Central memory CD8-positive, alpha-beta T cell (primary cell): ENCODE data around the gene TRIM17.
A peak's percentile ranks its signal among the peaks of the same experiment; 100 is the strongest.

Experiments used
- ATAC-seq: fragments of 150-1000 bp; cut with Tn5 transposase; replicated peaks from 2 replicates; pipeline ENCODE4 v1.10.0; 2022; ENCODE audit warnings: mild to moderate bottlenecking, moderate FRiP score, moderate number of reproducible peaks; ENCODE audit not compliant: poor library complexity, severe bottlenecking; ENCODE audit errors: extremely low read depth
- DNase-seq, 2 donors: peaks; one replicate each; pipeline ENCODE4 v3.0.0; 2021; ENCODE audit warnings: low spot score in 2 of 2
- H3K27ac Mint-ChIP-seq: one replicate; pipeline ENCODE4 v1.8.0; 2022; ENCODE audit warnings: low read depth, mild to moderate bottlenecking, moderate library complexity, mixed read lengths
- H3K27me3 Mint-ChIP-seq: one replicate; pipeline ENCODE4 v1.8.0; 2022; ENCODE audit warnings: mixed read lengths
- H3K36me3 Mint-ChIP-seq: one replicate; pipeline ENCODE4 v1.8.0; 2022; ENCODE audit warnings: mild to moderate bottlenecking, moderate library complexity, mixed read lengths; ENCODE audit not compliant: insufficient read depth
- H3K4me1 Mint-ChIP-seq: one replicate; pipeline ENCODE4 v1.8.0; 2022; ENCODE audit warnings: mixed read lengths
- H3K4me3 Mint-ChIP-seq: one replicate; pipeline ENCODE4 v1.8.0; 2022; ENCODE audit warnings: mild to moderate bottlenecking, moderate library complexity, mixed read lengths
- H3K9me3 Mint-ChIP-seq: one replicate; pipeline ENCODE4 v1.8.0; 2022; ENCODE audit warnings: mixed read lengths

Gene TRIM17

DNA sequence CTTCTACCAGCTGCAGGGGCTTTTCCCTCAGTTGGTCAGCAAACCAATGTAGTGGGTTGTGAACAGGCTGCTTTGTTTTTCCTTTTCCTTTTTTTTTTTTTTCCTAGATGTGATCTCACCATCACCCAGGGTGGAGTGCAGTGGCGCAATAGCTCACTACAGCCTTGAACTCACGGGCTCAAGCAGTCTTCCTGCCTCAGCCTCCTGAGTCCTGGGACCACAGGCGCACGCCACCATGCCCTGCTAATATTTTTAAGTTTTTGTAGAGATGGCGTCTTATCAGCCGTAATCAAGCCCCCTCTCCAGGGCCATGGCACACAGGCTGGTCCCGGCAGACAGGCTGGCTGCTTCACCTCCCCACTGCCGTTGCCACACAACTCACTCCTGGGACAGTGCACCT lies 6.6 kb downstream of the TRIM17 start:
- H3K27me3 Mint-ChIP-seq: no peaks in the 10 kb centered on the region
- peaks cover 48% of the 10 kb centered on the region for H3K4me1 Mint-ChIP-seq
- DNase-seq (no peak), ATAC-seq (no peak)
- H3K36me3 Mint-ChIP-seq: peaks cover 20% of the 10 kb centered on the region
- no peak overlapping the region for H3K4me3 Mint-ChIP-seq
- peak overlapping the region; percentile 53 for H3K27ac Mint-ChIP-seq
- H3K9me3 Mint-ChIP-seq: no peaks in the 10 kb centered on the region

DNA sequence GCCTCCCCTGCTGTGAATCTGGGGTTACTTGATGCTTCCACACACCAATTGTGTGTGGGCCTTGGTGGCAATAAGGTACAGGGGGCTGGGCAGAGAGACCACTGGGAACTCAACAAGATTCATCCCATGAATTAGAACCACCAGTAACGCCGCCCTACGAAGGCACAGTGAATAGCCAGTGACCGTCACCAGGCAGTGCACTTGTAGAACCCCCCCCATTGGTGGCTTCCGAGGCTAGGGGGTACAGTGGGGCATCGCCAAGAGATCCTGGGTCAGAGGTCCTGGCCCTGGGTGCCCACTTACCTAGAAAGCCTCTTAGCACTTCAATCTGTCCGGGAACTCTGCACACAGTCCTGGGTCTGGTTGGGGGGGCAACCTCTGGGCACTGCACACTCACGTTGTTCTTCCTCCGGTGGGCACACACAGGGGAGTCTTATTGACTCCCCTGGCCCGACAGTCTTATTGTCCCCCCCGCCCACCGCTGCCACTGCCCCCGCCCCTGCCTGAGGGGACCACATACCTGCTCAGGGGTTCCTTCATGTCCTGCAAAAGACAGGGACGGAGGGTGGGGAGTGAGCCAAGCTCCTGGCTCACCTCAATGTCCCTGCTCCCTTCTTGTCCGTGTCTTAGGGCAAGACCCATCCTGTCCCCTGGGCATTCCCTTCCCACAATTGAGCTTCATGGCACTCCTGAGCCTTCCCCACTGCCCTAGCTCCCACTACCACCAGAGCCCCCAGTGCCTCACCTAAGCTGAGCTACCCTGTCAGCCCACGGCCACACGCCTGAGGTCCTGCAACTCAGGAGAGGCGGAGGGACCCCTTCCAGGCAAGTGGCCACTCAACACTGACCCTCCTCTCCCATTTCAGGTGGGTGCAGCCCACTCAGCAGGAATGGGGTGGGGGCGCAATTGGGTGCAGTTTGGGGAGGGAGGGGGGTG lies 7.5 kb downstream of the TRIM17 start:
- Mint-ChIP-seq H3K27me3 (no peaks in the 10 kb centered on the region), H3K27ac (no peak overlapping the region), H3K4me3 (no peak overlapping the region), H3K4me1 (peaks cover 56% of the 10 kb centered on the region), H3K9me3 (no peaks in the 10 kb centered on the region), H3K36me3 (peaks cover 21% of the 10 kb centered on the region)
- ATAC-seq (no peak), DNase-seq (no peak)

GRCh38 chr1:228408041-228408868 lies 8.4 kb downstream of the TRIM17 start:
- H3K4me3 Mint-ChIP-seq: peak overlapping the region; percentile 90

GRCh38 chr1:228407106-228408040 lies 9.3 kb downstream of the TRIM17 start:
- peak; percentile 52 for ATAC-seq
- H3K4me1 Mint-ChIP-seq: peaks cover 69% of the 10 kb centered on the region
- H3K27me3 Mint-ChIP-seq: no peaks in the 10 kb centered on the region
- no peak for DNase-seq
- no peaks in the 10 kb centered on the region for H3K9me3 Mint-ChIP-seq
- H3K36me3 Mint-ChIP-seq: peaks cover 33% of the 10 kb centered on the region
- peak overlapping the region; percentile 95 for H3K27ac Mint-ChIP-seq
- peak overlapping the region; percentile 90 for H3K4me3 Mint-ChIP-seq

More at GRCh38 chr1:228408041-228408868, 8.4 kb downstream of the TRIM17 start:
- Mint-ChIP-seq H3K27ac (no peak overlapping the region), H3K9me3 (no peaks in the 10 kb centered on the region), H3K36me3 (peaks cover 26% of the 10 kb centered on the region), H3K27me3 (no peaks in the 10 kb centered on the region), H3K4me1 (peaks cover 62% of the 10 kb centered on the region)
- DNase-seq: no peak
- no peak for ATAC-seq

GRCh38 chr1:228405979-228406228 lies 10.8 kb downstream of the TRIM17 start:
- H3K4me1 Mint-ChIP-seq: peaks cover 79% of the 10 kb centered on the region
- DNase-seq (no peak), ATAC-seq (peak; percentile 8)
- H3K4me3 Mint-ChIP-seq: peak overlapping the region; percentile 90
- peaks cover 39% of the 10 kb centered on the region for H3K36me3 Mint-ChIP-seq
- H3K27ac Mint-ChIP-seq: peak overlapping the region; percentile 95
- H3K27me3 Mint-ChIP-seq: no peaks in the 10 kb centered on the region
- no peaks in the 10 kb centered on the region for H3K9me3 Mint-ChIP-seq

DNA sequence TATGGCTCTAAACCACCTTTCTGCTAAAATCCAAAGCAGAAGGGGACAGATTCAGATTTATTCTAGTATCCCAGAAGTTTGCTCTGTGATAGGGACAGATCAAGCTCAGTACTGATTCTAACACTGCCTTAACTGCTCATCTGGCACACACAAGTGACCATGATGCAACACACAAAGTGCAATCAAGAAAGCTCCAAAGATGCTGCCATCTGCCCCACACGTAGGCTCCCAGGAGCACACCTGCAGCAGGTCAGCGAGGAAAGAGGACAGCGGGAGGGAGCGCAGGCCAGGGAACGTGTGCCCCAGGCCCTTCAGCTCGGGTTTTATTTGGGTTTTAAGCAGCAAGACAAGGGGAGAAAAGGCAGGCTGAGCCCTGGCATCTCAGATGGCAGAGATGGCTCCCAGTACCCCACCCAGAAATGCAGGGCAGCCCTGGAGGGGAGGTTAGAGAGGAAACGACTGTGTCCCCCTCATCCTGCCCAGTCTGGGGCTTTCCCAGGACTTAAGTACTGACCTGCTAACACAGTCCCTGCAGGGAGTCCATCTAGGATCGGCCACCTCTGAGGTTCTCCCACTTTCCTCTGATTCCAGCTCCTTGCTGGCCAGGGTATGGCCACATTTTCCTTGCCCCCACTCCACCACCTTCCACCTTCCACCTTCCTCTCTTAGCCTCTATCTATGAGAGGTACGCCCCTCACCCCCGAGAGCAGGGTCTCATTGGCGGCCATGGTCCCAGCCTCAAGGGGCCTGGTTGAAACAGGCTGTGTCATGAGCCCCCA lies 11.3 kb downstream of the TRIM17 start:
- no peak for ATAC-seq
- H3K4me1 Mint-ChIP-seq: peaks cover 78% of the 10 kb centered on the region

DNA sequence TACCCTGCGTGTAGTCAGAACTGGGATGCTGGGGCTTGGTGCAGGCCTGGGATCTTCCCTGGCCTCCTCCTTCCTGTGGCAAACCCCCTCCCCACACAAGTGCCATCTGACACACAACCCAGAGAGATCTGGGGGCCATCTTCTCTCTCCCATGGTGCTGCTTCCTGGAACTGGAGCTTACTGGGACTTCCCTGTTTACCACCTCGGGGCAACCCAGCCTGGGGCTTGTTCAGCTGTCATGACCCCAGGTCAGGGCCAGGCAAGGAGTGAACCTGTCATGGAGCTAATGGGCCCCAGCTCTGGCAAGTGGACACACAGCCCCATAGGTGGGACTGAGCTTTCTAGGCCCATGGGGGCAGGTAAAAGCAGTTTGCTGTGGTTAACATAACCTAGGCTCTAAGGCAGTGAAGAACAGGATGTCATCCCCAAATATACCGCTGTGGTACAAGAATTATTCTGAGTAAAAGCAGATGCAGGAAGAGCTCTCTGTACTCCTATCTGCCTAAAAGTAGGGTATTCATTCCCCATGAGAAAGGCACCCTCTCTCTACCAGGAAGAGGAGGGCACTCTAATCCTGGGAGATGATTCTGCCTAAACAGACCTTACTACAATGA lies 12.4 kb downstream of the TRIM17 start:
- ATAC-seq (no peak), DNase-seq (no peak)
- H3K27ac Mint-ChIP-seq: peak overlapping the region; percentile 89
- no peaks in the 10 kb centered on the region for H3K9me3 Mint-ChIP-seq
- H3K4me1 Mint-ChIP-seq: peaks cover 76% of the 10 kb centered on the region
- H3K4me3 Mint-ChIP-seq: peak overlapping the region; percentile 90
- H3K27me3 Mint-ChIP-seq: no peaks in the 10 kb centered on the region
- peaks cover 48% of the 10 kb centered on the region for H3K36me3 Mint-ChIP-seq

More for the DNA sequence above, 11.3 kb downstream of the TRIM17 start:
- Mint-ChIP-seq H3K27ac (peak overlapping the region; percentile 95), H3K36me3 (peaks cover 42% of the 10 kb centered on the region), H3K27me3 (no peaks in the 10 kb centered on the region), H3K9me3 (no peaks in the 10 kb centered on the region), H3K4me3 (peak overlapping the region; percentile 90)
- no peak for DNase-seq

- Mint-ChIP-seq H3K36me3 (peaks cover 50% of the 10 kb centered on the region), H3K4me3 (peak overlapping the region; percentile 90), H3K27me3 (no peaks in the 10 kb centered on the region), H3K4me1 (peaks cover 70% of the 10 kb centered on the region), H3K9me3 (no peaks in the 10 kb centered on the region), H3K27ac (peak overlapping the region; percentile 89)
- no peak for ATAC-seq
- DNase-seq: no peak
Observed at GRCh38 chr1:228403231-228403631, 13.4 kb downstream of the TRIM17 start.

GRCh38 chr1:228402641-228403025 lies 14.0 kb downstream of the TRIM17 start:
- ATAC-seq (no peak), DNase-seq (no peak)
- H3K27me3 Mint-ChIP-seq: no peaks in the 10 kb centered on the region
- peak overlapping the region; percentile 89 for H3K27ac Mint-ChIP-seq
- H3K4me3 Mint-ChIP-seq: no peak overlapping the region
- H3K4me1 Mint-ChIP-seq: peaks cover 69% of the 10 kb centered on the region
- peaks cover 54% of the 10 kb centered on the region for H3K36me3 Mint-ChIP-seq
- no peaks in the 10 kb centered on the region for H3K9me3 Mint-ChIP-seq

GRCh38 chr1:228401782-228402640 lies 14.7 kb downstream of the TRIM17 start:
- H3K27me3 Mint-ChIP-seq: no peaks in the 10 kb centered on the region
- no peak for ATAC-seq
- H3K9me3 Mint-ChIP-seq: no peaks in the 10 kb centered on the region
- peaks cover 52% of the 10 kb centered on the region for H3K36me3 Mint-ChIP-seq
- H3K4me3 Mint-ChIP-seq: no peak overlapping the region
- H3K27ac Mint-ChIP-seq: peak overlapping the region; percentile 35
- peaks cover 69% of the 10 kb centered on the region for H3K4me1 Mint-ChIP-seq
- no peak for DNase-seq
